OCI-LY3 (cell line): ENCODE data around the gene SH2D5.

Source experiments
- EZH2phosphoT487 ChIP-seq: fragments of 200-600 bp; shearing (Covaris generic); IDR thresholded peaks from 2 replicates; pipeline ENCODE4 v1.6.1; 2018; ENCODE audit warnings: antibody characterized with exemption, mixed run types, low read depth
- TF ChIP-seq, protein P1 (sequence below): fragments of 200-600, 300-600 bp; sonication (generic); IDR thresholded peaks from 2 replicates; pipeline ENCODE4 v1.5.1; 2014; ENCODE audit warnings: antibody characterized with exemption, low read length, low read depth

DNA sequence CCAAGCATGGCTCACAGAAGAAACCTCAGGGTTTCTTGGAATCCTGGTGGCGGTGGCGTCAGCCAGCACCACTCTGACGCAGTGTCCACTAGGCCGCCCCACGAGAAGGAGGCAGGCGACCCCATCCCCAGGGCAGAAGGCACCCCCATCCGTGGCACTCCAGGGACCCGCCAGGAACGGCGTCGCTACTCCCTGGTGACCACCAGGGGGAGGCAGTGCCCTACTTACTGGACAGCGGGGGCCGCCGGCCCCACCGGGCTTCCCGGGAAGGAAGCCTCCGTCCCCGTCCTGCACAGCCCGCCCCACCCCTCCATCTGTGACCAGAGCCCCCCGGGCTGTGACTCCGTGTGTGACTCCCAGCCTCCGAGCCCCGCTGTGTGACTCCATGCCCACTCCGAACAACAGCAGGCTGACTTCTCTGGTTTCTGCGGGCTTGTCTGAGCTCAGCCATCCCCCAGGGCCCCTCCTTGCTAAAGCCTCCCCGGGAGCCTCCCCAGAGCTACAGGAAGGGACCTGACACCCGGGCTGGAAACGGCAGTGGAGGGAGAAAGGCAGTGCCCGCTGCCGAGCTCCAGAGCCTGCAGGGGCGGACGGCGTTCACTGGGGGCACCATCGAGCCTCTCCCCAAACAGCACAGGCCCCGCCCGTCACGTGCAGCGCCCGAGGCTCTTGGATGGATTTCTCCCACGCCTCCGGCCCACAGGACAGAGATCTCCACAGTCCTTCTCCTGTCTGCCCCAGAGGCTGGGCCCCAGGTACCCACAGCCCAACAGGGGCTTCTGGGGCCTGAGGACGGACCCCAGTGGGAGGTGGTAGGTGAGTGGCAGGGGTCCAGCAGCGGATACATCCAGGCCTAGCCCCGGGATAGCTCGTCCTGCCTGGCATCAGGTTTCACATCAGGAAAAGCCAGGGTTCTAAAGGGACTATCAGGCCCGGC is 35.8 kb downstream of the SH2D5 start:
- TF ChIP-seq, protein P1, sequence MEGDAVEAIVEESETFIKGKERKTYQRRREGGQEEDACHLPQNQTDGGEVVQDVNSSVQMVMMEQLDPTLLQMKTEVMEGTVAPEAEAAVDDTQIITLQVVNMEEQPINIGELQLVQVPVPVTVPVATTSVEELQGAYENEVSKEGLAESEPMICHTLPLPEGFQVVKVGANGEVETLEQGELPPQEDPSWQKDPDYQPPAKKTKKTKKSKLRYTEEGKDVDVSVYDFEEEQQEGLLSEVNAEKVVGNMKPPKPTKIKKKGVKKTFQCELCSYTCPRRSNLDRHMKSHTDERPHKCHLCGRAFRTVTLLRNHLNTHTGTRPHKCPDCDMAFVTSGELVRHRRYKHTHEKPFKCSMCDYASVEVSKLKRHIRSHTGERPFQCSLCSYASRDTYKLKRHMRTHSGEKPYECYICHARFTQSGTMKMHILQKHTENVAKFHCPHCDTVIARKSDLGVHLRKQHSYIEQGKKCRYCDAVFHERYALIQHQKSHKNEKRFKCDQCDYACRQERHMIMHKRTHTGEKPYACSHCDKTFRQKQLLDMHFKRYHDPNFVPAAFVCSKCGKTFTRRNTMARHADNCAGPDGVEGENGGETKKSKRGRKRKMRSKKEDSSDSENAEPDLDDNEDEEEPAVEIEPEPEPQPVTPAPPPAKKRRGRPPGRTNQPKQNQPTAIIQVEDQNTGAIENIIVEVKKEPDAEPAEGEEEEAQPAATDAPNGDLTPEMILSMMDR = peak; percentile 63
- TF ChIP-seq EZH2phosphoT487 = no peak
